HG02610 (cell line): Measurements from ENCODE around the gene GABRB3.

Source experiments
- ATAC-seq: cut with Tn5 transposase; IDR thresholded peaks from one replicate; pipeline ENCODE4 v1.9.1; 2021; ENCODE audit warnings: mild to moderate bottlenecking, moderate library complexity; ENCODE audit not compliant: unreplicated experiment

Gene GABRB3

DNA sequence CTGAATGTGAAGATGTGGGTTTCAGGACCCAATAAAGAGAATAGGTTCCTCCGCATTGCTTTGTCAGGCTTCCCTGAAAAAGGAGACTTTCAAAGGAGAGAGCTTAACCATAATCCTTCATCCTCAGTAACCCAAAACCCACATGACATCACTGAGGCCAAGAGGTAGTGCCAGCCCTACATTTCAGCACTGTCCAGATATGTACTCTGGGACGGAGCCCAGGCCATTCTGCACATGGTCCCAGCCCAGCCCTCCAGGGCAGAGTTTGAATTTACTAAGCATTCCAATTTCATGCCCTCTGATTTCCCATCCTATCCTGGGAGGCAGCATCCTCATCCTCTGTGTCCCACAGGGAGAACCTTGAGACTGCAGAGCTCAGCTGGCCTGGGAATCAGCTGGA is 210.5 kb downstream of the GABRB3 start:
- ATAC-seq = no peak

DNA sequence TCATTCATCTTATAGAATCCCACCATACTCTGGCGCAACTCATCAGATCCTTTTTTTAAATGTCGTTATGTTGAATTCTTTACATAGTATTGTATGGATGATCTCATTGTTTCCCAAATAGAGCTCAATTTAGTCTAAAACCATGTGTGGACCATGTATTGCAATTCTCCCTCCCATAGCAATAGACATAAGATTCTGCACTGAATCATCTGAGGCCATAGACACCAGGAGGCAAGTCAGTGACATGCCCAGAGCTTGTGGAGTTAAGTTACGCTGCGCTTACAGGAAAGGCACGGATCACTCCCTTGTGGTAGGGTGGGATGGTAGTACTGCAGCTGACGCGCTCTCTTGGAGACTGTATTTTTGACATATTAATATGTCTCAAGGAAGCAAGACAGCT is 211.0 kb downstream of the GABRB3 start:
- no peak for ATAC-seq

DNA sequence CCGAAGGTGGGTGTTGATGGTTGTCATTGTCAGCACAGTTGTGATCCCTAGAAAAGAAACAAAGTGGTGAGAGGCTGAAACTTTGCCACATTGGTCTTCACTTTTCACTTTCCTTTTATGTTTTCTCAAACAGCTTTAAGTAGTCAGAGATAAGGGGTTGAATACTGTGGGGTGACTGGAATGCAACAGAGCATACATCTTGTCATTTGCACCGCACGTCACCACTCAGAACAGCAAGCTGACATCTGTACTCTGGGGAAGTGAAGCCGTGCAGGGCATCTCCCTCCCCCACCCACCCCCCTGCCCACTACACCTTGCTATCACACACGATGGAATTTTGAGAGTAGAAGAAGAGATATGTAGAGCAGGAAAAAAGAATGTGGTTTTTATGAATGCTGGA is 211.7 kb downstream of the GABRB3 start:
- ATAC-seq = no peak

DNA sequence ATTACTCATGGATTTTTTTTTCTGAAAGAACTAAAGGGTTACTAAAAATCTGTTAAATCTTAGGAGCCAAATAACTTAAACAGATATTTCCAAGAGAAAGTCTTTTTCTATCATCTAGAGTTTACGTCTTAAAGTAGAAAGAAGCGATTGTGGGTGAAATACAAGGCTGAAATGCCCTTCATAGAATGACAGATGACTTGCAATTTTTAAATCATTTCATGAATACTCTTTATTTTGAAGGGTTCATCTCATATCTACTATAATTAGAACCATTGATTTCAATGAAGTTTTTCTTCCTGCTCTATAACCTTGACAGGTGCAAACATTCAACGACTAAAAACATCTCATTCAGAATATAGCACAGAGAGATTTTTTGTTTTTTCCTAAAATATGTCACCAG is 217.0 kb downstream of the GABRB3 start:
- no peak for ATAC-seq

DNA sequence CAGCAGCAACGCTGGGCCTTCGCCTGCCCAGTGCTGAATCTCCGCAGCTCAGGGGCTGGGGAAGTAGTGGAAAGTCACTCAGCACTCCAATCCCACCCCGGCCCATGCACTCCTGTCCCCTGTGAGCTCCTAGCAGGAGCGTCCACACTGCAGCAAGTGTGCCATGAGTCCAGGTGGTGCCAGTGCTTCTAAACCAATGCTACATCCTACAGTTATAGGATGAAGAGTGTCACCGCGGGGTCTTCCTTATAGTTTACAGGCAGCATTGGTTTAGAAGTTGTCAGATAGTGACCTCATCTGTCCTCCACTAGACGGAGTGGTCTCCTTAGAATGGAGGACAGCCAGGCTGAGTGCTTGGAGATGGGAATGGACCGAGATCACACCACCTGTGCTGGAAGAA is 221.4 kb downstream of the GABRB3 start:
- ATAC-seq = no peak

DNA sequence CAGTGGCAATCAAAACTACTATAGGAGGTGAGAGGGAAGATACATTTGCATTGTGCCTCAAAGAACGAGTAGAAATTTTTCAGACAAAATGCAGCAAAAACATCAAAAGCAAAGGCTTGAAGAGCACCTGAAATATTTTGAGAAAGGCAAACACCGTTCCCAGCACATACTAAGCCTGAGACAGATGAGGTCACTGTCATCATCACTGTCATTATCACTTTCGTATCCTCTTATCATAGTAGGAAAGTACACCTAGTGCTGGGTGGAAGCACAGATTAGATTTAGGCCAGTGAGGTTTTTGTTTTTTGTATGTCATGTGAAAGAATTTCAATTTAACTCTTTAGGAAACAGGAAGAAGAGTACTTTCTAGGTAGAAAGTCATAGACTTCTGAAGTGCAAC is 222.0 kb downstream of the GABRB3 start:
- no peak for ATAC-seq

DNA sequence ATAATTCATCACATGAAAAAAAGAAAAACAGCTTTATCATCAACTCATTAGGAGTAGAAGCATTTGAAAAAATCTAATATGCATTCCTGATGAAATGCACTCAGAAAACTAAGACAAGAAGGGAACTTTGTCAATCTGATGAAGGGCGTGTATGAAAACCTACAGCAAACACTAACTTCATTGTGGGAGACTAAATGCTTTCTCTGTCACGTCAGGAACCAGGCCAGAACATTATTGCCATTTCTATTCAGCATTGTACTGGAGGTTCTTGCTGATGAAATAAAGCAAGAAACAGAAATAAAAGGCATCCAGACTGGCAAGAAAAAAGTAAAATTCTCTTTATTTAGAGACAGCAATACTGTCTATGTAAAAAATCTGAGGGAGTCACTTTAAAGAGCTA is 235.2 kb downstream of the GABRB3 start:
- ATAC-seq = no peak

DNA sequence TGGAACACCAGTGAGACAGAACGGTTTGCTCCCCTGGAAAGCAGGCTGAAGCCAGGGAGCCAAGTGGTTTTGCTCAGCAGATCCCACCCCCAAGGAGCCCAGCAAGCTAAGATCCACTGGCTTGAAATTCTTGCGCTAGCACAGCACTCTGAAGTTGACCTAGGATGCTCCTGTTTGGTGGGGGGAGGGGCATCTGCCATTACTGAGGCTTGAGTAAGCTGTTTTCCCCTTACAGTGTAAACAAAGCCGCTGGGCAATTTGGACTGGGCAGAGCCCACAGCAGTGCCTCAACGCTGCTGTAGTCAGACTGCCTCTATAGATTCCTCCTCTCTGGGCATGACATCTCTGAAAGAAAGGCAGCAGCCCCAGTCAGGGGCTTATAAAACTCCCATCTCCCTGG is 241.4 kb downstream of the GABRB3 start:
- no peak for ATAC-seq

DNA sequence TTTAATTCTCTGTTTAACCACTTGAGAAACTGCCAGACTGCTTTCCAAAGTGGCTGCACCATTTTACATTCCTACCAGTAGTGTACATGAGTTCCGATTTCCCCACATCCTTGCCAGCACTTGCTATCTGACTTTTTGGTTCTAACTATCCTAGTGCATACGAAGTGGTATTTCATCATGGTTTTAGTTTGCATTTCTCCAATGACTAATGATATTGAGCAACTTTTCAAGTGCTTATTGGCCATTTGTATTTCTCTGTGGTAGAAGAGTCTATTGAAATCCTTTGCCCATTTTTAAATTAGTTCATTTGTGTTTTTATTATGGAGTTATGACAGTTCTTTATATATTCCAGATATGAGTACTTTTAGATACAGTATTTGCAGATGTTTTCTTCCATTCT is 247.8 kb downstream of the GABRB3 start:
- no peak for ATAC-seq

DNA sequence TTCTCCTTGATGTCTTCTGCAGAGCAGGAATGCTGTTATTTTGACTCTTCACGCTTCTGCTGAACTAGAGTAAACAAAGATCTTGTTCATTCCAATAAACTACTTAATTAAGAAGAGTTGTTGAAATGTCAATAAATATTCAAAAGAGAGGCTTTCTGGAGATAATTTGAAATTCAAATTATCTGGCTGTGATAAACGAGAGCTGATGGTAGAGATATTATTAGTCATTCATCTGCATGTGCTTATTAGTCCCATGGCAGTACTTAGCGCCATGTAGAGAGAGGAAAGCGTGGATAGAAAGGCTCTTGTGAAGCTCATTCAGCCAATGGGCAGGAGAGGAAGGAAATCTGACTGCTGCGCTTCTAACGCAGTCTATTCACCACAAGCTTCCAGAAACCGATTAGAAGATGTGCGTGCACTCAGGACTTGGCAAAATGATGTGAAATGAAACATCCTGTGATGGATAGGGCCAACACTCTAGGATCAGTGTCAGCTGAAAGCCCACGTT is 251.1 kb downstream of the GABRB3 start:
- no peak for ATAC-seq

DNA sequence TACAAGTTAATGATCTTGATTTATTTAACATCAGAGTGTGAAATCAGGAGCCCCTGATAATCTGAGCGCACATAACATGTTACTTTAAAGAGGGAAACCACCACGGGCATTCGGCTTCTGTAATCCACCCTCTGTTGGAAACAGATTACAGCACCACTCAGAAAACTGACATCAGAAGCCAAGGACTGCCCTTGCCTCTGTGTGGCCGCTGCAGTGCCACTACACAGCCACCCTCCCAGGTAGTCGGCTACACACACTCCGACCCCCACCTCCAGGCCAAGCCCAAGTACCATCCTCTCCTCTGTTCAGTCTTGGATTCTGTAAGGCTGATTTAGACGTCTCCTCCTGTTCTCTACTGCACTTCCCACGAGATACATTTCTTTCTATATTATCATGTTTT is 251.7 kb downstream of the GABRB3 start:
- no peak for ATAC-seq

DNA sequence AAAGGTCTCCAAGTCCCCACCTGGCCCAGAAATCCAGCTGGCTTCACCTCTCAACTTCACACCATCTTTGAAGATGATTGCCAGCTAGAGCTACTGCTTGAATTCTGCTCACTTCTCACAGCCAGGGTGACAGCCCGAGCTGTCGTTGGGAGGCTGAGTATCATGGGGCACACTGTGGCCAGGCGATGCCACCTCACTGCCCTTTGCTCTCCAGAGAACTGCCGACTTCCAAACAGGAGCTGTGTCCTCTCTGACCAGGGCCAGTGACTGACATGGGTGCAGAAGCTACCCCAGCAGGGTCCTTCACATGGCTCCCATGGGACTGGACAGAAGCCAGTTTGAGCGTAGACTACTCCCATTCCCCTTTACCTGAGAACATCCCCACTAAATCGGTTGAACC is 254.0 kb downstream of the GABRB3 start:
- ATAC-seq = no peak

DNA sequence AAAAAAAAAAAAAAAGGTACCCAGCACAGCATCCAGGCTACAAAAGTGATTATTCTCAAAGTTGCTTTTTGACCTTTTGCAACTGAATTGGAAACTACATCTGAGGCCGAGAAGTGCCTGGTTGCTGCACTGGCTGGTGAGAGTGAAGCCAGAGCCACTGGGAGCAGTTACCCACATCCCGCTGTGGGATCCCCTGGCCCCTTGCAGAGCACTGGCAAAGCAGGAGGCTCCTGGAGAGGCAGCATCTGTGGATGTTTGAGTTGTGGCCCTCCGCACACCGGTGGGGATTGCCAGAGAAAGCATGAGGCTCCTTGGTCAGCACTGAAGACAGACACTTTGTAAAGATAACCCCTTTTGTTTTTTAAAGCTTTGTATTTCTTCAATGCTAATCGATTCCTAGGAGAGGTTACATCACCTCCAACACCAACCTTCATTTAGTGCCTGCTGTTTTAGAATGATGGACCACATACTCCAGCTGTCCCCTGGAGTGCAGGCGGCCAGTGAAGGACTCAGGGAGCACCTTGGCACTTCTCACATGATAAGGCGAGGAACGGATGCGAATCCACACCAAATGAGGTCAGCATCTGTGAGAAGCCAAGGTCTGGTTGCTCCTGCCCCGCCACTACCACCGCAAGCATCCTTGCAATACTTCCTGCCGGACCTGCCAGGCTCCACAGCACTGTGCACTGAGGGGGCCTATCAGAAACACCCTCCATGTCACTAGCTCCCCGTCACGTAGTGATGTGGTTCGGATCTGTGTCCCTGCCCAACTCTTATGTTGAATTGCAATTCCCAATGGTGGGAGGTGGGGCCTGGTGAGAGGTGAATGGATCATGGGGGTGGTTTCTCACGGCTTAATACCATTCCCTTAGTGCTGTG is 256.5 kb downstream of the GABRB3 start:
- ATAC-seq = no peak

DNA sequence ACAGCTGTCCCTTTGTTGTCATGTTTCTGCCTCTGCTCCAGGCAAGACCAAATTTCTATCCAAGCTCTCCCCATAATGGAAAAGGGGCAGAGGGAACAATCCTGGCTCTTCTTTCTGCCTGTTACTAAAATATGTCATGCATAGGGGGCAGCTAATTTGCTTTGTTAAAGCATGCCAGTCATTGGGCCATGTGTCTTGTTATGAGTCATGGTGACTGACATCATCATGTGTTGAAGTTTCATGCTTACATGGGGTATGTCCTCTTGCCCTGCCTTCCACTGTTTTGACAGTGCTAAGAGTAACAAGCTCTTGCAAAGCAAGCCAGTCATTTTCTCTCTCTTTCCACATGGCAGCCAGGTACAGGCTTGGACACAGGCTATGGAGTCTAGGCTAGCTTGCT is 268.9 kb downstream of the GABRB3 start:
- ATAC-seq = no peak
